HG03039 (cell line): ENCODE data around the gene SLC36A2.
"Not testable (repeated sequence)": the region's sequence is repeated elsewhere in the genome, so short reads cannot be mapped to it uniquely, and the experiment has no call there.

Source experiments
- ATAC-seq: cut with Tn5 transposase; IDR thresholded peaks from one replicate; pipeline ENCODE4 v1.9.1; 2021; ENCODE audit warnings: mild to moderate bottlenecking, moderate library complexity; ENCODE audit not compliant: unreplicated experiment

SLC36A2 gene

GRCh38 chr5:151327585-151327984 is 19.8 kb downstream of the SLC36A2 start:
- no peak for ATAC-seq

GRCh38 chr5:151326266-151326665 is 21.1 kb downstream of the SLC36A2 start:
- ATAC-seq, result no peak

- ATAC-seq, result no peak
Measured at GRCh38 chr5:151320481-151320880, 26.9 kb downstream of the SLC36A2 start.

- no peak for ATAC-seq
Measured at GRCh38 chr5:151318850-151319732, 28.3 kb downstream of the SLC36A2 start.

GRCh38 chr5:151317871-151318270 is 29.5 kb downstream of the SLC36A2 start:
- no peak for ATAC-seq

GRCh38 chr5:151315998-151316597 is 31.3 kb downstream of the SLC36A2 start:
- ATAC-seq, result no peak

GRCh38 chr5:151313357-151313756 is 34.0 kb downstream of the SLC36A2 start:
- ATAC-seq, result no peak

- no peak for ATAC-seq
Measured at GRCh38 chr5:151312756-151313324, 34.5 kb downstream of the SLC36A2 start.

- ATAC-seq, result no peak
Measured at GRCh38 chr5:151310932-151311331, 36.4 kb downstream of the SLC36A2 start.

GRCh38 chr5:151309821-151310220 is 37.5 kb downstream of the SLC36A2 start:
- not testable (repeated sequence) for ATAC-seq

GRCh38 chr5:151309266-151309665 is 38.1 kb downstream of the SLC36A2 start:
- ATAC-seq, result not testable (repeated sequence)

- no peak for ATAC-seq
Measured at GRCh38 chr5:151303666-151304065, 43.7 kb downstream of the SLC36A2 start, which contains the start of gene SLC36A3. Gene SLC36A3 (minus strand): TSS chr5:151303766. CDS start chr5:151303354, 412 bp downstream.

- ATAC-seq, result no peak
Measured at GRCh38 chr5:151298063-151298855, 49.1 kb downstream of the SLC36A2 start.

- ATAC-seq, result no peak
Measured at GRCh38 chr5:151296974-151297373, 50.4 kb downstream of the SLC36A2 start.

GRCh38 chr5:151296478-151296830 is 50.9 kb downstream of the SLC36A2 start:
- ATAC-seq, result no peak

GRCh38 chr5:151295791-151296477 is 51.4 kb downstream of the SLC36A2 start:
- no peak for ATAC-seq

GRCh38 chr5:151295138-151295537 is 52.2 kb downstream of the SLC36A2 start:
- ATAC-seq, result no peak

GRCh38 chr5:151293624-151294023 is 53.7 kb downstream of the SLC36A2 start:
- no peak for ATAC-seq

GRCh38 chr5:151288180-151288579 is 59.2 kb downstream of the SLC36A2 start:
- ATAC-seq, result no peak

- no peak for ATAC-seq
Measured at GRCh38 chr5:151286246-151286645, 61.1 kb downstream of the SLC36A2 start.
